ENCODE data around the gene OARD1. TPM values are rescaled to one million over a fixed set of nuclear protein-coding genes. Genes with fewer than 3 reads are reported as not detected.
A peak's percentile ranks its signal among the peaks of the same experiment; 100 is the strongest.

Gene OARD1
- total RNA-seq, 2 donors from 2014 or later, result 22.9 to 27.2 TPM

GRCh38 chr6:41092421-41093140 lies 20.4 kb upstream of the OARD1 start:
- no peaks in the 10 kb centered on the region for H3K27me3 ChIP-seq (replicated peaks; ENCODE audit: insufficient read depth)
- no peak overlapping the region for H3K4me3 ChIP-seq
- TF ChIP-seq POLR2A (IDR thresholded peaks at IDR 0.05) (no peak), CTCF (IDR thresholded peaks at IDR 0.05) (peak in 2 of 4 experiments; percentile 23 to 25)
- H3K27ac ChIP-seq, result no peak overlapping the region
- intact Hi-C loops (cut with DNase I), result no loop called here
- H3K4me1 ChIP-seq (replicated peaks), result no peaks in the 10 kb centered on the region
- peaks cover 6 to 20% of the 10 kb centered on the region in 2 donors for H3K36me3 ChIP-seq
- 87% methylated on average over 4 of the region's 4 CpGs for WGBS
- no peaks in the 10 kb centered on the region for H3K9me3 ChIP-seq
- DNase-seq (ENCODE audit: low spot score), result no peak

- no peak for TF ChIP-seq CTCF (IDR thresholded peaks at IDR 0.05)
- TF ChIP-seq POLR2A (IDR thresholded peaks at IDR 0.05), result no peak
- no peak for TF ChIP-seq POLR2AphosphoS5 (IDR thresholded peaks at IDR 0.05)
- 44% methylated on average over 1 of the region's 1 CpG for WGBS
- no peak overlapping the region for H3K4me3 ChIP-seq
- peak overlapping the region; percentile 40 for H3K27ac ChIP-seq
- DNase-seq (ENCODE audit: low spot score), result peak; percentile 27
- no peaks in the 10 kb centered on the region for H3K9me3 ChIP-seq
- intact Hi-C loops (cut with DNase I), result no loop called here
- H3K4me1 ChIP-seq (replicated peaks), result no peaks in the 10 kb centered on the region
- peaks cover 2 to 20% of the 10 kb centered on the region in 2 donors for H3K36me3 ChIP-seq
- H3K27me3 ChIP-seq (replicated peaks; ENCODE audit: insufficient read depth), result no peaks in the 10 kb centered on the region
Measured at GRCh38 chr6:41090841-41091761, 18.9 kb upstream of the OARD1 start.

GRCh38 chr6:41088451-41088850 lies 16.3 kb upstream of the OARD1 start:
- 84% methylated on average over 4 of the region's 4 CpGs for WGBS

GRCh38 chr6:41085182-41085581 lies 13.0 kb upstream of the OARD1 start:
- no peaks in the 10 kb centered on the region for H3K27me3 ChIP-seq (replicated peaks; ENCODE audit: insufficient read depth)
- H3K36me3 ChIP-seq, result no peaks in the 10 kb centered on the region

More at GRCh38 chr6:41088451-41088850, 16.3 kb upstream of the OARD1 start:
- Histone ChIP-seq H3K9me3 (no peaks in the 10 kb centered on the region), H3K27me3 (replicated peaks; ENCODE audit: insufficient read depth) (no peaks in the 10 kb centered on the region), H3K4me1 (replicated peaks) (no peaks in the 10 kb centered on the region), H3K4me3 (no peak overlapping the region), H3K36me3 (peaks cover 0 to 5% of the 10 kb centered on the region in 2 donors), H3K27ac (no peak overlapping the region)
- DNase-seq (ENCODE audit: low spot score), result no peak
- intact Hi-C loops (cut with DNase I), result no loop called here
- TF ChIP-seq POLR2A (IDR thresholded peaks at IDR 0.05) (no peak), CTCF (IDR thresholded peaks at IDR 0.05) (no peak), POLR2AphosphoS5 (IDR thresholded peaks at IDR 0.05) (no peak)

More at GRCh38 chr6:41085182-41085581, 13.0 kb upstream of the OARD1 start:
- H3K9me3 ChIP-seq, result no peaks in the 10 kb centered on the region
- no peak overlapping the region for H3K4me3 ChIP-seq
- DNase-seq (ENCODE audit: low spot score), result no peak
- H3K4me1 ChIP-seq (replicated peaks), result no peaks in the 10 kb centered on the region
- TF ChIP-seq CTCF (IDR thresholded peaks at IDR 0.05), result no peak
- H3K27ac ChIP-seq, result no peak overlapping the region
- intact Hi-C loops (cut with DNase I), result no loop called here
